ENCODE results near the gene CTDSPL2. TPM values are rescaled to one million over a fixed set of nuclear protein-coding genes. Genes with fewer than 3 reads are reported as not detected.
A peak's percentile ranks its signal among the peaks of the same experiment; 100 is the strongest.
"Not testable (repeated sequence)": the region's sequence is repeated elsewhere in the genome, so short reads cannot be mapped to it uniquely, and the experiment has no call there.

CTDSPL2 gene
- polyA plus RNA-seq, 3 donors, result 3.8 to 9.3 (median 8.6) TPM

DNA sequence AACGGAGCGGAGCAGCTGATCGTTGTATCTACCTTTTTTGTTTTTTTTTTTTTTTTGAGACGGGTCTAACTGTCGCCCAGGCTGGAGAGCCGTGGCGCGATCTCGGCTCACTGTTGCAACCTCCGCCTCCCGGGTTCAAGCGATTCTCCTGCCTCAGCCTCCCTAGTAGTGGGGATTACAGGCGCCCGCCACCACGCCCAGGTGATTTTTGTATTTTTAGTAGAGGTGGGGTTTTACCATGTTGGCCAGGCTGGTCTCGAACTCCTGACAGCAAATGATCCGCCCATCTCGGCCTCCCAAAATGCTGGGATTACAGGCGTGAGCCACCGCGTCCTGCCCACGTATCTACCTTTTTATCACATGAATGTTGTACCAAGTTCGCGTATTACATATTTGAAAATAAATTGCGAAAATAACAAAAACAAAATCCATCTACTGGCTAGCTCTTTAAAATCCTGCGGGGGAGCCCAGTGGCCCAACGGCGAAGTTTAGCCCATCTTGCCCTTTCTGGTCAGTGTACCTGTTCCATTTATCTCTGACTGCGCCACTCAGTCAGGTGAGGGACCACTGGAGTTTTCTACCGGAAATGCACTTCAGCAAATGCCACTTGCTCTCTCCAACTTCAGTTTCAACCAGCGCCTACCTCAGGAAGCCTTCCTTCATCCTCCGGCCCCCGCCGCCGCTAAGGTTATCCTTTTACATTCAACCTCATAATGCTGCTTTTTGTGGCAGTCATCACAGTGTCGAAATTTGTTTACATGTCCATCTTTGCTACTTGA is 108.3 kb downstream of the CTDSPL2 start:
- WGBS, 3 donors, result 50 to 62% (median 58%) methylated on average over 36 of the region's 36 CpGs
- peak overlapping the region; percentile 91 for H3K27ac ChIP-seq (ENCODE audit: low read depth, low read length)

DNA sequence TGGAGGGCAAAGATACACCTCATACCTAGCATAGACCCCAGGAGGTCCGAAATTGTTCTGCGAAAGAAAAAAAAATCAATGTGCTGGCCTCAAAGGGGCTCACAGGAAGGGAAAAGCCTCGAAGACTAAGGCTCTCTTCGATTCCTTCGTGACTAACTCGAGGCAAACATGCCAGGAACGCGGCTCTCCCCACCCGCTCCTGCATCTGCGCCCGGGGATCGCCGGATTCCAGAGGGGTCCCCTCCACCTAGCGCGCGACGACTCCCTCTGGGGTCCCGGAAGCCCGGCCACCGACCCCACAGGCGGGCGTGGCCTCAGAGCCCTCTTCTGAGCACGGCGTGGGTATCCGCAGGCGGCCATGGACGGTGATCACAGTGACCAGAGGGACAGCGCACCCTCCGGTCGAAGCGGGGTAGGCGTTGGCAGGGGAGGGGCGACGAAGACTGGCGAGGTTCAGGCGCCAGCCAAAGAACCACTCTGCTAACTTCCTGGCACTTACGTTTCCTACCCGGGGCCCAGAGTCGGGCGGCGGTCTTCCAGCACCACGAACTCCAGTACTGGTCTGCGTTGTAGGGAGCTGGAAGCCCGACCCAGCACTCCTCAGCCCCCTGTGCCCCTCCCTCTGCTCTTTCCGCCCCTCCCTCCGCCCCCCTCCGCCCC is 109.0 kb downstream of the CTDSPL2 start:
- H3K27ac ChIP-seq (ENCODE audit: low read depth, low read length), result peak overlapping the region; percentile 91
- WGBS, 3 donors, result 0% methylated on average over 34 to 47 of the region's 47 CpGs

DNA sequence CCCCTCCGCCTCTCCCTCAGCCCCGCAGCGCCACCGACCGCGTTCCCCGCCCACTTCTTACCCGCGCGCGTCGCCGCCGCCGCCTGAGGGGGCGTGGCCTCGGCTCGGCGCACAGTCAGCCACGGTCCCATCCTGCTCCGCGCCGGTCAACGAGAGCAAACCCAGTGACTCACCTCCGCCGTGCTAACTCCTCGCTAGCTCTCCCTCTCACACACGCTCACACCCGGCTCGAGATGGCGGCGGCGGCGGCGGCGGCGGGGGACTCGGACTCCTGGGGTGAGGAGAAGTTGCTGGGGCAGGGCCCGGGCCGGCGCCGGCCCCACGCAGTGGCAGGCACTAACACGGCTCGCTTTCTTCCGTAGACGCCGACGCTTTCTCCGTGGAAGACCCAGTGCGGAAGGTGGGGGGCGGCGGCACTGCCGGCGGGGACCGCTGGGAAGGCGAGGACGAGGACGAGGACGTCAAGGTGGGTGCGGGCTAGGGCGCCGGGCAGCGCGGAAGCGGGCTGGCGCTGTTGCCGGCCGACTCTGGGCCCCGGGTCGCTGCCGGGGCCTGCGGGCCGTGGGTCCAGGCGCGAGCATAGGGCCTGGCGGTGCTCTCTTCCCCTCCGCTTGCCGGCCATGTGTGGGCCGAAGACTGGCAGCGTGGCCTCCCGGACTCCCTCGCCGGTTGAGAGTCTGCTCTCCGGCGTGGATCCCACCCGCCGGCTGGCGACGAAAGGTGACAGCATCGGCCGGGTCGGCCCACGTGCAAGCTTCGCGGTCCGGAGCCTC is 109.7 kb downstream of the CTDSPL2 start, which contains the start of gene EIF3J:
Gene EIF3J (plus strand): TSS at position 186 of the 773 bp plus-strand sequence. CDS start 48 bp downstream, at position 234.
- WGBS, 3 donors, result 0 to 1% (median 0%) methylated on average over 69 to 97 of the region's 97 CpGs
- peak within 1 kb of the TSS; percentile 91 for H3K27ac ChIP-seq (ENCODE audit: low read depth, low read length)

DNA sequence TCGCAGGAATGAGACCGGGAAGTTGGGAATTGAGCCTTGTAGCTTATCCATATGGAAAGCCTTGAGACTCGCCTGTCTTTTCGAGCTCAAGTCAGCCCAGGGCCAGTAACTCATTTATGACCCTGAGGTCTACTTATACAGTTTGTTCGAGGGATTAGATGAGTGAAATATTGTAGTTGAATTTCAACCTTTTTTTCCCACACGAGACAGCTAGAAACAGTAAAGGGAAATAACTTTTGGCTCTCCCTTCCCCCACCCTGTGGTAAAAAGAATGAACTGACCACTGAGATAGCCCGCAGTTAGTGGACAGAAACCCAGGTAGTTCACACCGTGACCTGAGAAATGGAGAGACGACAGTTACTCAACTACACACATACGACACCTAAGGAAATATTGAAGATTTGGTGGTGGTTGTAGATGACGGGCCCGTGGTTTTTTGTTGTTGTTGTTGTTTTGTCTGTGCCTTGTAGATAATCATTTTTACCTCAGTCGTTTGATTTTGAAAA is 110.4 kb downstream of the CTDSPL2 start:
- 3 to 8% (median 7%) methylated on average over 13 of the region's 13 CpGs for WGBS, 3 donors
- peak overlapping the region; percentile 35 for H3K27ac ChIP-seq (ENCODE audit: low read depth, low read length)

DNA sequence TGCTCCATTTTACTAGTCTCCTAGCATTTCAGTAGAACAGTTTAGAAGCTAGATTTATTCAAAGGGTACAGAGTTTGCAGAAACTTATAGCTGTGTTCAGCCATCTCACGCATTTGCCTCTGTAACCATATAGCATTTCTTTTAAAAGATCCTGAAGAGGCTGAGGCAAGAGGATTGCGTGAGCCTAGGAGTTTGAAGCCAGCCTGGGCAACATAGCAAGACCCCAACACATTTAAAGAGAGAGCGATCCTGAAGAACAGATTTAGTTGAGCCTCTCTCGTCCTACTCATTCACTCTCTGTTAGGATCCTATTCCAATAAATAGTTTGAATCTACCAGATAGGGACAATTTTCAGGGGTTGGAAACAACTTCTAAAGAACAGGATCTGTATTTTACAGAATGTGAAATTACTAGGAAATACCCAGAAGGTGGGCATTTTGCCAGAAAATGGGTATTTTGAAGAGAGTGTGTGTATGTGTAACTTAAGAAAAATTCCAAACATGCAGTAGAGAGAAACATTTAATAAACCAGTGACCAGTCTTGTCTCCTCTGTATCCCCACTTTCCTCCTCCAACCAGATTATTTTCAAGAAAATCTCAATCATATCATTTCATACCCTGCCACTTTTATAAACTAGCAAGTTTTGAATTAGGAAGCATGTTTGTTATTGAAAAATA is 114.0 kb downstream of the CTDSPL2 start:
- no peak overlapping the region for H3K27ac ChIP-seq (ENCODE audit: low read depth, low read length)
- WGBS, 3 donors, result 93 to 96% (median 94%) methylated on average over 4 of the region's 4 CpGs

DNA sequence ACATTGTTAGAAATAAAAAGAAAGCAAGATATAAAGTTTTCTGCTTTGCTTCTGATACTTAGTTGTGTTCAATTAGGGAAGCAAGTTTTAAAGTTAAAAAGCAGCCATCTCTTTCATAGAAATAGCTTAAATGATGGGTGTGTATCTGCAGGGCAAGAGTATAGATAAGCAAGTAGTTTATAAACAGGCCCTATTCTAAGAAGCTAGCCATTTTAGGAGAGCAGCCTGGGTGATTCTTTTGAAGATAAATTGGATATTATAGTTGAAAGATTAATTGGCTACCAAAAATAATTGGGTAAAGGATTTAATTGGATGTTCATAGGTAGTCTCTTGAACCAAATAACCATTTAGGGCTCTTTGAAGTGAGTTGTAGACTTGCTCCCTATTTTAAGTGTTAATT is 115.2 kb downstream of the CTDSPL2 start:
- no peak overlapping the region for H3K27ac ChIP-seq (ENCODE audit: low read depth, low read length)

DNA sequence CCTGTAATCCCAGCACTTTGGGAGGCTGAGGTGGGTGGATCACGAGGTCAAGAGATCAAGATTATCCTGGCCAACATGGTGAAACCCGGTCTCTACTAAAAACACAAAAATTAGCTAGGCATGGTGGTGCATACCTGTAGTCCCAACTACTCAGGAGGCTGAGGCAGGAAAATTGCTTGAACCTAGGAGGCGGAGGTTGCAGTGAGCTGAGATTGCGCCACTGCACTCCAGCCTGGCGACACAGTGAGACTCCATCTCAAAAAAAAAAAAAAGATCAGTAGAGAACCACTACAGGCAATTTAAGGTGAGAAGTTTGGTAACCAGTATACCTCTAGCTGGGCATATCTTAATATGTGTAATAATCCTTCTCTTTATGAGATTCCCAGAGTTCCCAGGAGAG is 117.3 kb downstream of the CTDSPL2 start:
- WGBS, 3 donors, result 75 to 82% (median 81%) methylated on average over 5 of the region's 5 CpGs
- not testable (repeated sequence) for H3K27ac ChIP-seq (ENCODE audit: low read depth, low read length)

DNA sequence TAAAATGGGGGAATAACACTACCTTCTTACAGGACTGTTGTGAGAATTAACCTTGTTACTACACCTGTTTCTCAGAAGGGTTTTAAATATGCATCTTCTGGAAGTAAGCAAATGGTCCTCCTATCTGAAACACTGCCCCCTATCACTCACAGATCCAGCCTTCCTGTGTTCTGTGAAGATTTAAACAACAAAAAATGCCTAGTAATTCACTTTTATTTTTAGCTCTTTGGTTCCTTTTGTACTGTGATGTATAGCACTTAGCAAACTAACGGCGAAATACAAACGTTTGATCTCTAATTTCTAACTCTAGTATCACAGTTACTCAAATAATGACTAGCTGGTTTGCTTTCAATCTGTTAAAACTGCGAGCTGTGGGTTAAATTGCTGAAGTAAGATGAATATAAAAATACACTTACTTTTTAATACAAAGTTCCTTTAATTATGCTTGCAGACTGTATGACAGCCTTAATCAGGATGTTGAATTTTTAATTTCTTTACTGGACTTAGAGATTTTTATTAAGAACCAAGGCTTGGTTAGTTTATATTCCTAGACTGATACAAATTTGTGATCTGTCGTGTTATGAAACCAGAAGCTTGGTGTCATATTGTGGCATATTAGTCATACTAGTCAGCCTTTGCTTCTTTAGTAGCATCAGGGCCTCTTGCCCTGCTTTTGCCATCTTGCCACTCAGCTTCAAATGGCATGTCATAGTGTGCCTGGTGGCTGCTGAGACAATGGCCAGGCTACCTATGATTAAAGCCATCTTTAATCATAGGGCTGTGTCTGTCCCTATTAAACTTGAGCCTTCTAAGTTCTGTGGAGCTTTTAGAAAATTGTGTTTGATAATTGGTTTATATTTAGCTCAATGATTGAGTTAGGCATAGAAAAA is 118.7 kb downstream of the CTDSPL2 start:
- 32 to 55% (median 53%) methylated on average over 5 of the region's 5 CpGs for WGBS, 3 donors

DNA sequence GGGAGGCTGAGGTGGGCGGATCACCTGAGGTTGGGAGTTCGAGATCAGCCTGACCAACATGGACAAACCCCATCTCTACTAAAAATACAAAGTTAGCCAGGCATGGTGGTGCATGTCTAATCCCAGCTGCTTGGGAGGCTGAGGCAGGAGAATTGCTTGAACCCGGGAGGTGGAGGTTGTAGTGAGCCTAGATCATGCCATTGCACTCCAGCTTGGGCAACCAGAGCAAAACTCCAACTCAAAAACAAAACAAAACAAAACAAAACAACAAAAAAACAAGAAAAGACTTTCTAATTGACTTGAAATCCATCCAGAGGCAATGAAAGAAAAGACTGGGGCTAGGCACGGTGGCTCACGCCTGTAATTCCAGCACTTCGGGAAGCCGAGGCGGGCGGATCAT is 121.7 kb downstream of the CTDSPL2 start:
- 97 to 99% (median 97%) methylated on average over 9 of the region's 9 CpGs for WGBS, 3 donors
- not testable (repeated sequence) for H3K27ac ChIP-seq (ENCODE audit: low read depth, low read length)

More for the DNA sequence above, 118.7 kb downstream of the CTDSPL2 start:
- H3K27ac ChIP-seq (ENCODE audit: low read depth, low read length), result no peak overlapping the region

DNA sequence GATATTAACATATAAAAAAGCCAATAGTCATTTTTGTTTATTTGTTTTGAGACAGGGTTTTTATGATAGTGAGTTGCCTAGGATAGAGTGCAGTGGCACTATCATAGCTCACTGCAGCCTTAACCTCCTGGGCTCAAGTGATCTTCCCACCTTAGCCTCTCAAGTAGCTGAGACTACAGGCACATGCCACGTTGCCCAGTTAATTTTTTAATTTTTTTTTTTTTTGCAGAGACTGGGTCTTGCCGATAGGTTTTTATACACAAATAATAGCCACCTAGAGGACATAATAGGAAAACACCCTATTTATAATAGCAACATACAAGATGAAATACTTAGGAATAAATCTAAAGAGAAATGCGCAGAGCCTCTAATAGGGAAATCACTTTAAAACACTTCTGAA is 122.8 kb downstream of the CTDSPL2 start:
- WGBS, 3 donors, result 32 to 35% (median 33%) methylated on average over 3 of the region's 3 CpGs
- H3K27ac ChIP-seq (ENCODE audit: low read depth, low read length), result no peak overlapping the region

DNA sequence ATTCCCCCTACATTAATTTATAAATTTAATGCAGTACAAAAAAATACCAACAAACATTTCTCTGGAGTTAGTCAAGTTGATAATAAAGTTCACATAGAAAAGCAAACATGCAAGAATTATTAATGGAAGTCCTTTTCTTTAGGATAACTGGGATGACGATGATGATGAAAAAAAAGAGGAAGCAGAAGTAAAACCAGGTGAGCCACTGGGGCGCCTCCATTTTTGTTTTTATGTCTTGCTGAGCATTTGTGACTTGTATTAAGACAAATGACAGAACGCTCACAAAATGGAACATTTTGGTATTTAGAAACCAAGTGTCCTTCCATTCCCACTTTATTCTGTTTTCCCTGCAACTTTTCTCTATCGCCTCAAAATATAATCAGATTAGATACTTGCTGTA is 123.3 kb downstream of the CTDSPL2 start:
- no peak overlapping the region for H3K27ac ChIP-seq (ENCODE audit: low read depth, low read length)
- 91 to 93% (median 93%) methylated on average over 4 of the region's 4 CpGs for WGBS, 3 donors

DNA sequence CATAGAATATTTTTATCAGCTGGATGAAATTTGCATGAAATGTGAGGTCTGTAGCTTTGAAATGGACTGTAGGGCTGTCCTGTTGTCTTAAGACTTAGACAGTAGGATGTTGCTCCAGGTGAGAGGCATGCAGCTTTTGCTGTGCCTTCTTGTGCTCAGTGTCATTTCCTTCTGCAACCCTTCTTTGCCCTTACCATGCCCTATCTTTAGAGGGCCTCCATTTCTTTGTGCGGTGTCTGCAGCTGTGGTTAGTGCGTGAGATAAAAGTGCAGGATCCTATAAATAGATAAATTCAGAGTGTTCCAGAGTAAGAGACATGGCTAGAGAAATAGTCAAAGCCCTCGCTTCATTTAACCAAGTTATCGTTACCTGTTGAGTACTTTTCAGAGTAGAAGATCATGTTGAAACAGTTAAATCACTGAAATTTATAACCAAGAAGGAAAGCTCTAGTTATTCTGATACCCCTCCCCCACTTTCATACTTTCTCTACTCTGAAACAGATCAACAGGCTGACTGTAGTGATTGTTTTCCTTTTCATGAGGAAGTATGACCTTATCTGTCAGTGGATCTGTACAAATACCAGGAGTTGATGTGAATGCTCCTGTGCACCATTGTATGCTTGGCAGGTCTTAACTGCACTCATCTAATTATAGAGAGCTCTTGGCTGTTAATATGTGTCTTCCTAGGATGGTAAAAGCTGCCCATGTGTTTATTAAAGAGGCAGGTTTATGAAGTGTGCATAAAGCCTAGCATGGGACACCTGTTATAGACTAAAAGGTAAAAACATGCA is 127.7 kb downstream of the CTDSPL2 start:
- no peak overlapping the region for H3K27ac ChIP-seq (ENCODE audit: low read depth, low read length)
- 76 to 92% (median 89%) methylated on average over 4 of the region's 4 CpGs for WGBS, 3 donors

DNA sequence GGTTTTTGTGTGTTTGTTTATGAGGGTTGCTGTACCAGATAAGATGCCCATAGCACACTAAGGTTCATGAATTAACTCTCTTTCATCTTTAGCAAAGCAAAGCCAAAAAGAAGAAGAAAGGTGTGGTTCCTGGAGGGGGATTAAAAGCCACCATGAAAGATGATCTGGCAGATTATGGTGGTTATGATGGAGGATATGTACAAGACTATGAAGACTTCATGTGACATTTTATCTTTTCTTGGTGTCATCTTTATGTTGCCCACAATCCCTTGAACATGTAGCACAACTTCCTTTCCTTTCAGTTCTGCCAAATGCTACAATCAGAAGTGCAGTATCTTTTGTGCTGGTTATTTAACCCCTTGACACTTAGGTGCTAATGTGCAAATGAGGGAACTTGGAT is 133.5 kb downstream of the CTDSPL2 start:
- not testable (repeated sequence) for H3K27ac ChIP-seq (ENCODE audit: low read depth, low read length)

DNA sequence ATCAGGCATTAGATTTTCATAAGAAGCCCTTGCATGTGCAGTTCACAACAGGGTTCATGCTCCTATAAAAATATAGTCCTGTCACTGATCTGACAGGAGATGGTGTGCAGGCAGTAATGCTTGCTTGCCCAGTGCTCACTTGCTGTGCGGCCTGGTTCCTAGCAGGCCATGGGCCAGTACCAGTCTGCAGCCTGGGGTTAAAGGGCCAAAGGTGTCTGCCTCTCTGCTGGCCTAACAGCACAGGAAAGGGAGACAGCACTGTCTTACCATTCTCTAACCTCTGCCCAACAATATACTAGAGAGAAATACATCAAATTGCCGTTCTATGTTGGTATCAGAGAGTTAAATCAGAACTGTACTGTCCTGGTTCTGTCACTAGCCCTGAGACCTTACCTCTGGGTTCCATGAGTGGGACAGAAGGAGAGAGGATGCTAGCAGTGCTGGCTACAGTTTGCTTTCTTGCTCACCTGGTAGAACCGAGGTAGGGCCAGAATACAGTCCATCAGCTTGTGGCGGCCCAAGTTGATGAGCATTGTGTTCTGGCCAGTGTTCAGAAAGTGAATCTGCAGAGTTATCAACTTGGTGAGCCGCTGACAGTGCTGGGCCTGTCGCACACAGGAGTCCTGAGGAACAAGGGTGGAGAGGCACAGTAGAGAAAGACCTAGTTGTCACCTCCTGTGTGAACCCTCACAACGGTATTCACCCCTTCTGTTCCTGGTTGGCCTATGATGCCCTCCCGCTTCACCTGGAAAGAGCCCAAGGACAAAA is 138.1 kb downstream of the CTDSPL2 start:
- H3K27ac ChIP-seq (ENCODE audit: low read depth, low read length), result no peak overlapping the region
- 92 to 99% (median 97%) methylated on average over 8 of the region's 8 CpGs for WGBS, 3 donors

DNA sequence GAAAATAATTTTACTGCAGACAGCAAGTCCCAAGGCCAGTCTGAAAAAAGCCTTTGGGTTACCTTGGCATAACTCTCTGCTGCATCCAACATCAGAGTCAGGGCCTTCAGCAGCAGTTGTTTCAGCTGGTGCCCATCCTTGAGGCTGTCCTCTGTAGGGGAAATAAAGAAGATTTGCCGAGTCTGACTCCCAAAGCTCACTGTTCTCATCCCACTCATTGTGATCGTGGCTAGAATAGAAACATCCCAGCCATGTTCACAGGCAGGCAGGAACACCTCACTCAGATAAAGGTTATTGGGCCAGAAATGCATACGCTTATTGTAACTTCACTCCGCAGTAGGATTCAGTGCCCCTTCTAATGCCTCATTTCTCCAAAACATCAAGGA is 138.7 kb downstream of the CTDSPL2 start:
- WGBS, 3 donors, result 97 to 98% (median 98%) methylated on average over 4 of the region's 4 CpGs
- no peak overlapping the region for H3K27ac ChIP-seq (ENCODE audit: low read depth, low read length)

DNA sequence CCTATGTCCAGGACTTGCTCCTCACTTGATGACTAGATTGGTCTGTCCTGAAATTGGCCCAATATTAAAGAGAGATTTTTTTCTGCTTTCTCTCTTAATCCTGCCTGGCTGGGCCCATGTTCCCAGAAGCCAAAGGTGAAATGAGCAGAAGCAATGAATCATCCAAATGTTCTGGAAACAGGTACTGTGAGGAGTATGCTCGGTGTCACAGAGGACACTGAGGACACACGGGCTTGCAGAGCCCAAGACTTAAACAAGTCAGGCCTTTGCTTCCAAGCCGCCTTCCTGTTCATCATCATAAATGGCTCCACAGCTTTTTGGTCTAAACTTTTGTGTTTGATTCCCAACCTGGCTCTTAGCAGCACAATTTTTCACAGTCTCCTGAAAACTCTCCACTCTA is 140.9 kb downstream of the CTDSPL2 start:
- 80 to 85% (median 83%) methylated on average over 3 of the region's 3 CpGs for WGBS, 3 donors
- H3K27ac ChIP-seq (ENCODE audit: low read depth, low read length), result no peak overlapping the region
